ENCODE measurements around the gene TMEM181.
"Not testable (repeated sequence)": the region's sequence is repeated elsewhere in the genome, so short reads cannot be mapped to it uniquely, and the experiment has no call there.

The TMEM181 gene

DNA sequence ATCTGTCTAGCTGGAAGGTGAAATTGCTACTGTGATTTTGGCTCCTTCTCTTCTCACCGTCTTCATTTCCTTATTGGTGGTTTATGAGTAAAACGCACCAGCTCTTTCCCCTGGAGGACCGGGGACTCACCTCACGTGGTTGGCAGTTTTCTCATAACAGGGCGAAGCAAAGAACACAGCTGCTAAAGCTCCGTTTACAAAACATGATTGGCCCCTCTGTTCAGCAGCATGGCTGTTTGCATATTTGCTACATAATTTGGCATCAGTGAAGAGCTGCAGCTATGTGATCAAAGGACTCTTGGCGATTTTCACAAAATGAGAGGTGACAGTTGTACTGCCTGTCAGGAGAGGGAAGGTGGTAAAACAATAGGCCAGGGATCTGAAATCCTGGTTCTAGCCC, 20.5 kb upstream of the TMEM181 start:
- no peak for DNase-seq

DNA sequence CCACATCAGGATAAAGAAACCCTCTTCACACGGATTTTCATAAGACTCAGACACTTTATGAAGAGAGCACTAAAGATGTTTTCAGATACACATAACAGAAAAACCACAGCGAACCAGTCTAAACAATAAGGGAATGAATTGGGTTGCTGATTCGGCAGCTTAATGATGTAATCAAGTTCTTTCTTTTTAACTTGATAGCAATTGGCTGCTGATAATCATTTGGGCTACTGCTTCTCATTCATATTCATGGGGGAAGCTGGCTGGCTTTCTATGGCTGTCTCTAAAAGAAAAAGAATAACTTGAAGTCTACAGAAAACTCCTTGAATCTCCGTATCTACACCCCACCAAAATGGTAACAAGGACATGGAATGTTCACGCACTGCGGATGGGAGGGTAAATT, 20.0 kb upstream of the TMEM181 start:
- no peak for DNase-seq

DNA sequence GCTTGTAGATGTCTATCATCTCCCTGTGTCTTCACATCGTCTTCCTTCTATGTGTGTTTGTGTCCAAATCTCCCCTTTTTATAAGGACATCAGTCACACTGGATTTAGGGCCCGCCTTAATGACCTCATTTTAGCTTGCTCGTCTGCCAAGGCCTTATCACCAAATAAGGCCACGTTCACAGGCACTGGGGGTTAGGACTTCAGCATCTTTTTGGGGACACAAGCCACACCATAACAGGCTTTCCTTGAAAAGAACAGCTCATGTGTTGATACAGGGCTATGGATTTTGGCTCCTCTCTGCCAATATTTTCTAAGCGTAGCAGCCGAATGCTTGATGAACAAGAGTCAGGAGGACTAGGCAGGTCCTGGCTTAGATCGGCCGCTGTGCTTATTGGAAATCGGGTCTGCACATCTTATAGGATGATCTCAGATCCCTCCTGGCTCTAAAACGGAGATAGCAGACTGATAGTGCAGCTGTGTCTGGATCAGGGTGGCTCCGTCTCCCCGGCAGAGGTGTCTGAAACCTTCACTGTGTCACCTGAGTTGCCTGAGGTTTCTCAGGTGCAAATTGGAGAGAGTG, 16.2 kb upstream of the TMEM181 start:
- DNase-seq: no peak

DNA sequence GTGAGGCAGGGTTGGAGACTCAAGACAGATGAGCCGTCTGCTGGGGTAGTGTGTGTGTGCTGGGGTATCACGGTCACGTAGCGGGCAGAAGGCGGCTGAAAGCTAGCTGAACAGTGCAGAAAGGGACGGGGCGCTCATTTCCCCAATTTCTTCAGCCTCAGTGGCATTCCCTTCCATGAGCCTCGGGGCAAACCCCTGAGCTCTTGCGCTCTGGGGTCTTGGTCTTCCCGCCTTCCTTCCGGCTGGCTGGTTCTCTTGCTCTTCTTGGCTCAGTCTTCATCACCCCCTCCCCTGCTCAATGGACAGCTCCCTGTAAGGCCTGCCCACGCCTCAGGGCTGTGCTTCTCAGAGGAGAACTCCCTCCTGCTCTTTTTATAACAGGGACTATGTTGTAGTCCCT, 15.5 kb upstream of the TMEM181 start:
- no peak for DNase-seq

DNA sequence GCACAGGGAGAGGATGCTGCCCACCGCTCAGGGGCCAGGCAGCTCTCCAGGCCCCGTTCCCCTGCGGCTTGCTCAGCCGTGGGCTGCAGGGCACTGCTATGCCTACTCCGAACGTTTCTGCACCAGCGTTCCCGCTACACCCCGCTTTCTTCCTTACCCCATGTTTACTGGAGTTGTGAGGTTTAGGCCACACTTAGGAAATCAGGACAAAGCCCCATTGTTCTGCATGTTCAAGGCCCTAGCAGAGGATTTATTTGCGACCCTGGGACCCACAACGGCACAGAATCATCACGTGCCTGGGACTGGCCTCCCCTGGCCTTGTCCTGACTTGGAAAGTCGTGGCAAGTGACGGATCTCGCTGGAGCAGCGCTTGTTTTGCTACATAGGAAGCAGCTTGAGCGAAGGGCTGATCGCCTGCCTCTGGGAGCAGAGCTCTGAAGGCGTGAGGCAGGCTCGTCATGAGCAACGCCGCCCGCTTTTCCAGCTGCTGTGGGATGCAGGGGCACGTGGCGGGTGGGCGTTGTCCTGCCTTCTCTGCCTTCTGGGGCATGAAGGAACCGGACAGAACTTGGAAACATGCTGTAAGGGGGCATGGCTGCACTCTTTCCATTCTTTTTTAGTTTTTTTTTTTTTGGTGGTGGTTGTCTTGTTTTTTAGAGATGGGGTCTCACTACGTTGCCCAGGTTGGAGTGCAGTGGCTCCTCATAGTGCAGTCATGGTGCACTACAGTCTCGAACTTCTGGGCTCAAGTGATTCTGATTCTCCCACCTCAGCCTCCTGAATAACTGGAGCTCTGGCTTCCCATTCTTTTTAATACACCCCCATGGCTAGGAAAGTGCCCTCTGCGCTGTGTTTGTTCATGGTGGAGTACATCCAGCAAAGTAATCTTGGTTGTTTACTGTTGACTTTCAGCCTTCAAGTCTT, 14.6 kb upstream of the TMEM181 start:
- DNase-seq: no peak

DNA sequence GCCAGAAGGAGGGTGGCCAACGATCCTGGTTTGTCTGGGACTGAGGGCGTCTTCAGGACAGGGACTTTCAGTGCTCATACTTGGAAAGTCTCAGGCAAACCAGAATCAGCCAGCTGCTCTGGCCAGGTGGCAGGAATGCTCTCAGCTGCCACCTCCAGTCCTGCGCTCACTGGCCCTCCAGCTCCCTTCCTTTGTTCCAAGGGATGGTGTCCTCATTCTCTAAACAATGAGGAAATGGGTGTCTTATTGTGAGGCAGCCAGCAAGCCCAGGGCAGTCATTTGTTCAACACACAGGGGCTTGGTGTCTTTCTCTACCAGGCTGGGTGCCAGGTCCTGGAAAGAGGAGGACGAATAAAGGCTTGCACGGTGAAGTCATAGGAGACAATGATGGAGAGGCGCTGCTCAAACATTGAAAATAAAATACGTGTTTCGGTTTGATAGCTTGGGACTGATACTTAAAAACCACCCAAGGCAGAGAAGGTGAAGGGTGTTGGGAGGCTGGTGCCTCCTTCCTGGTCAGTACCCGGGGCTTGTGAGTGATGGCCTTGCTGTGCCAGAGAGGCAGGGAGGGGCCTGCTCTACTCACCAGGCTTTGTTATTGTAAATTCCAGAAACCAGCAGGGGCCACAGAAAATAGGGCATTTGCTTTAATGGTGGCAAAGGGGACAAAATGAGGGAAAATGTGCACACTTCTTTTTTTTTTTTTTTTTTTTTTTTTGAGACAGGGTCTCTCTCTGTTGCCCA, 11.3 kb upstream of the TMEM181 start:
- DNase-seq: peak in 1 of 2 experiments; percentile 29

DNA sequence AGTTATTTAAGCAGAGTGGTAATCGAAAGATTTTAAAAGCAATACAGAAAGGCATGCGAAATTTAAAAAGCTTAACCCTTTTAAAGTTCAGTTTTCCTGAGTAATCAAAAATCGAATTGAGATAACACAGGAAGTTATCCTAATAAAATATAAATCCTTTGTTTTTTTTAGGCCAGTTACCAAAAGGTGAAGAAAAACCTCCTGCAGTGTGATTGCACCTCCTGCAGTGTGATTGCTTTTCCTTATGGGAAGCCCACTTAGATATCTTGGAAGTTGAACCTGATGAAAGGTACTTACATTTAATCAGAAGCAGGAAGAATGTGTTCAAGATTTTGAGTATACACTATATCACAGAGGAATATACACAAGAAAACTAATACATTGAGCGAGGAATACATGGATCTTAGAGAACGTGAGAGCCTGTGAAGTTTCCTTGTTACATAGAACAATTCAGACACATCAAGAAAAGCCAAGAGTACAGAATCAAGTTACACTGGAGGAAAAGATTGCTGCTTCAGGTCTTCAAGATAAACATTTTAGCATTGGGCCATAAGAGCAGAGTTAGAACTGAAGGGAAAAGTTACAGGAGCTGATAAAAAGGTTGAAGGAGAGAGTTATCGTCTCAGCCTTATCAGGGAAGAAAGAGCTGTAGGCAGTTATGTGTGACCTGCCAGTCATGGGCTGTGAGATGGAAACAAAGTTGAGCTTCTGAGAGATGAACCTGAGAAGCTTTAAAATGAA, 7.7 kb upstream of the TMEM181 start:
- DNase-seq: no peak

DNA sequence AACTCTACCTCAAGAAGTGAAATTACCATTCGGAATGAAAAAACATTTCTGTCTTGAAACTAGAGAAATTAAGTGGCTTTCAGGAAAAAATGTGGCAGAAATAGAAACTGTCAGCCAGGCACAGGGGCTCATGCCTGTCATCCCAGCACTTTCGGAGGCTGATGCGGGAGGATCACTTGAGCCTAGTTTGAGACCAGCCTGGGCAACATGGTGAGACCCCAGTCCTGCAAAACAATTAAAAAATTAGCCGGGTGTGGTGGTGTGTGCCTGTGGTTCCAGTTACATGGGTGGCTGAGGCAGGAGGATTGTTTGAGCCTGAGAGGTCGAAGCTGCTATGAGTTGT, 7.1 kb upstream of the TMEM181 start:
- no peak for DNase-seq

DNA sequence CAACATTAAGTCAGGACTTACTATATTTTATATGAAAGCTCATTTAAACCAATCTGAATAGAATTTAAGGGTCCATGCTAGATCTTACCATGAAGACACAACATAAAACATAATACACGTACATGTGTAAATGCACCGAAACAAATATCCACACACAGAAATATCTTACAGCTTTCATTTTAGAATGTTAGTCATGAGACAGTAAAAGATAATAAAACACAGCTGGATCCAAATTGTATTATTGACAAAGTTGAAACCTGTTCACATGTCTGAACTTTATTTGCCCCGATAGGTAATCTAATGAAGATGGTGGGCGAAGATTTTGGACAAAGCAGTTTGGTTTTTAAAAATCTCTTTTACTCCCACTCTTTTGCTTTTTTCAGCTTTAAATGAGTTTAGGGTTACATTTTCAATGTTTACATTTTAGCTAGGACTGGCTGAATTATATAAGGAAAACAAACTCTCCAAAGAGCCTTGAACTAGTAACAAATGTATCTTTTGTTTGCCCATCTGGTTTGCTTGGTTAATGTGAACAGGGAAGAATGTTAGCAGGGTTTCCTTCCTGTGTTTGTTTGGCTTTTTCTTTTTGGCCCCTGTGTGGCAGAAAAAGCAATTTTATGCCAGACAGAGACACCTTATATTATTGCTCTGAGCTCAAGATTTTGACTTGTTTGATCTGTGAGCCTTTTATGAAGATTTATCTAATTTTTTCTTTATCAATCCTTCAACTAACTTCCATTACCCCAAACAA, 5.1 kb upstream of the TMEM181 start:
- no peak for DNase-seq

DNA sequence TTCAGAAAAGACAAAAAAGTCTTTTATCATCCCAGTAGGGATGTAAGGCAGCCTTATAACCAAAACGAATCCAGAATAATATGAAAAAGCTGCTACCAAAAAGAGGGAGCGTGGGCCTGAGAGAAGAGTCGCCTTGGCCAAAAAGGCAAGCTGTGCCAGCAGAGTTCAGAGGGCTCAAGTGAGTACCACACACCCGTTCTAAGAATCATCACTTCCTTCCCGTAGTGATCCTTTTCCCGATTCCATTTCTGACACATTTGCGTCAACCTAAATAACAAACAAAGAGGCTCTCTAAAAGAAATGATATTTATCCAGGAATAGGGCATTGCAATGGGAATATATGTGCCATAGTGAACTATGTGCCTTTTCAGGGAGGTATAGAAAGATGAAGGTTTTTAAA, 3.8 kb upstream of the TMEM181 start:
- no peak for DNase-seq

DNA sequence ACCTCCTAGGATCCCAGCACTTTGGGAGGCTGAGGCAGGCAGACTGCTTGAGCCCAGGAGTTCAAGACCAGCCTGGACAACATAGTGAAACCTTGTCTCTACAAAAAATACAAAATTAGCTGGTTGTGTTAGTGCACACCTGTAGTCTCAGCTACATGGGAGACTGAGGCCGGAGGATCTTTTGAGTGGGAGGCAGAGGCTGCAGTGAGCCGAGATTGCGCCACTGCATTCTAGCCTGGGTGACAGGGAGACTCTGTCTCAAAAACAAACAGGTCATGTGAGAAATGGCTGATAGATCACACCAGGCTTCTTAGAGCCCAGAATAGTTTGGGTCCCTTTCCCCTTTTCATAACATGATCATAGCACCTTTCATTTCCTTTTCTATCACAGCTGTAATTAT, 2.8 kb upstream of the TMEM181 start:
- DNase-seq: not testable (repeated sequence)

DNA sequence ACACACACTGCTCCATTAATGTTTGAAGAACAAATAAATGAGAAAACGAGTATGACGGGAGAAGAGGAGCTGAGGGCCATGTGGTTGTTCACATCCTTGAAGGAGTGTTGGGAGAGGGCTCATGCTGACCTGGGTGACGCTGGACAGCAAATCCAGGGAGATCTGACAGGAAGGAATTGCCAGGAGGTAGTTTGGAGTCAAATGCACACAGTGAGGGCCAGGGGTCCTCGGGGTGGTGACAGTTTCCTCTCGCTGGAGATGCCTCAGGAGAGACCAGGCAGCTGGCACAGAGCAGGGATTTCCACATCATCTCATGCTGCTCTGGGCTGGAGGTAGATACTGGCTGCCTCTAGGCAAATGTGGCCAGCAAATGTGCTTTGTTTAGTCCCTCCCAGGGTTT, 2.0 kb upstream of the TMEM181 start:
- DNase-seq: no peak

DNA sequence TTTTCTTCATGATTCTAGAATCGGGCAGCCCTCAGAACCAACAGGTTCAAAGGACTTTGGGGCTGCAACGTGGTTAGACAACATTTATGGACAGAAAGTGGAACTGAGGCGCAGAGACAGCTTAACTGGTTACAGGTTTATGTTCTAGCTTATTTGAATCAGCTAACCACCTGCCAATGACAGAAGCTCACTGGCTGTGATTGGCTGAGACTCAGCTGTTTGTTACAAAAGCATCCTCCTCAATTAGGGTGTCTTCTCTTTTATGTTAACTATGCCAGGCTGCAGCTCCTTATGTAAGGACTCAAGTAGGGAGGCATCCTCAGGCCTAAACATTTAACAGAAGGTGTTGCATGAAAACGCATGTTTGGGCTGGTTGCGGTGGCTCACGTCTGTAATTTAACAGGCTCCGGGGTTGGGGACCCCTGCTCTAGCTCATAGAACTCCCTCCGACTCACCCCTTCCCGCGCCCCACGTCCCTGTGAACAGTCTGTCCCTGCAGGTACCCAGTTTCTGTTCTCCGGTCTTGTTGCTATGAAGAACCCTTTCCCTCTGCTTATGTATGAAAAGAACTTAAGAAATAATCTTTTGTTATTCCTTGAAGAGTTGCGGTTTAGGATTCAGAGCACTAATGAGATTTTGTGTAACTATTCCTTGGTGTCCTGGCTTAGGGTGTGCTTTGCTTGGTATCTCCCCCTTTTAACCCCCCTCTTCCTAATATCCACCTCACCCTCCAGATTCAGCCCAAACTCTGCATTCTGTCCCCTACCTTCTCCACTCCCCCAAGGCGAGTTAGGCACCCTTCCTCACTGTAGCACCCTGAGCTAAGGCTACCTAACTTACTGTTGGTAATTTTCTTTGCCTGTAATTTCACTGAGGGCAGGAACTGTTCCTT, 1.2 kb upstream of the TMEM181 start:
- DNase-seq: no peak

DNA sequence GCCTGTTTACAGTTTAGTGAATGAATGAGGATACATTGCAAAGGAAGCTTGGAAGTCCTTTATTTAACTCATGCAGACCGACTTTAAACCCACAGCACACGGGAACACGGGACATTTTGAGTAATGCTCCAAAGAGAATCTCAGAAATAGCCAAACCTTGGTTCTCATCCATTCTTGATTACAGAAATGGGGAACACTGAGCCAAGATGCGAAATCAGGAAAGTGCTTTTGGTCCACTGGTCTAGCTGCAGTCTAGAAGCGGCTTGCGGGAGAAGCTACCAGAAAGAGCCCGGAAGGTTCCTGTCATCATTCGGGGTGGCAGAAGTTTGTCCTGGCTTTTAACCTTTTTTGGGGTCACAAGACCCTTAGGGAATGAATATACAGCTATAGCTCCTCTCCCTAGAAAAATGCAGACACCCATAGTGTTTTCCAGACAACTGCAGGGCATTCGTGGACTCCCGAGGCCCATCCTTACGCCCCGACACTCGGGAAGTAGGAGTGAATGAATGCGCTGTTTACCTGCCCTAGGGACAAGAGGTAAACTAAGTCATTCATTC, 475 bp upstream of the TMEM181 start:
- no peak for DNase-seq

DNA sequence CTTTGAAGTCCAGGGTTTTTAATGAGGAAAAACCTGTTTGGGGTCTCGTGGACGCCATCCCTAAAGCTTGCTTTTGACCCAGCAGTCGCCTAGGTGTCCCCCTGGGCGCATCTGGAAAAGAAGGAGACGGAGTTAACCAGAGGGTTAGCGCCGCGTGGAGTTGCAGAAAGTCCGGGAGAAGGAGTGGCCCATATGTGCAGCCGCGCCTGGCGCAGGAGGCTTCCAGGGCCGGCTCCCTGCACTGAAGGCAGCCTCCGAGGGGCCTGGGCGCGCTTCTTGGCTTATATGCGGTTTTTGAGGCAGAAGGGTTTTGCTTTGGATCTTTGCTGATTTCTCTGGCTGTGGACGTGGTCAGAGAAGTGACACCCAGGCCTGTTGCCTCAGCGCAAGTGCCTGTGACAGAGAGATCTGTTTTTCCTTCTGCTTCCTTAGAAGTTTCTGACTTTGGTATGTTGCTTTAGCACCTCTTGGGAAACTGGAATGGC, 987 bp downstream of the TMEM181 start:
- DNase-seq: peak in 1 of 2 experiments; percentile 51

DNA sequence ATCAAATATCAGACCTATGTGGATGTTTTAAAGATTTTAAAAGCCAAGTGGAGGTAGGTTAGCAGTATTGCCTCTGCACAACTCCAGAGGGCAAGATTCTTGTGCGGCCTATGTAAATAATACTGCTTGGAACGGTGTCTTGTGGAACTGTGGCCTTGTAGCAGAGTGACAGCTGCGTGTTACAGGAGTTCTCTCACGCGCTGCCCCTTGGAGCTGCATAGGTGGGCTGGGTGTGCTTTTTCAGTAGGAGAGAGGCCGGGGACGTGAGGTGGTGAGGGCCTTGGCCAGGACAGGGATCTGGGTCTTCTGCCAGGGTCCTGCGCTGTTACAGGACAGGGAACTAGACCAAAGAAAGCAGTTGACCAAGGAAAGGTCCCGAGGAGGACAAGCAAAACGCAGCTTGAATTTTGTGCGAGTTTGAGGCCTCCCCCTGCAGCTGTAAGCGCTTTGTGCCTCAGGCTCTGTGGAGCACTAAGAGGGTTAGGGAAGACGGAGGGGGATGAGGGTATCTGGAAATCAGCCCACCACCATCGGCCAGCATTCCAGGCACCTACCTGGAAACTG, 1.5 kb downstream of the TMEM181 start:
- DNase-seq: no peak

DNA sequence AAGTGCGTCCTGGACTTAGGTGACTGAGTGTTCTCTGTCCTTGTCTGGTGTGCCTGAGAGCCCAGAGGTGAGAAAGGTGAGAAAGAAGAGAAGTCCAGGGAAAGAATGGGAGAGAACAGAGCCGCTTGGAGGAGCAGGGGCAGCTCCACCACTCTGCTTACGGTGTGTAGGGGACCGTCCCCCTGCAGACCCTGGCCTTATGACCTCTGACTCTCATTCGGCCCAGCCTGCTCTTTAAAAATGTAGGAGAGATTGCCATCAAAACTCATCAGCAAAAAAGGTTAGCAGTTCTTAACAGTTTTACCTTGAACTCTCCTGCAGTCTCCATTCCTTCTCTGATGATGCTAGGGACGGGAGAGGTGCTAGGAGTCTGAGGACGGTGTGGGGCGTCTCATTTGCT, 2.0 kb downstream of the TMEM181 start:
- no peak for DNase-seq

DNA sequence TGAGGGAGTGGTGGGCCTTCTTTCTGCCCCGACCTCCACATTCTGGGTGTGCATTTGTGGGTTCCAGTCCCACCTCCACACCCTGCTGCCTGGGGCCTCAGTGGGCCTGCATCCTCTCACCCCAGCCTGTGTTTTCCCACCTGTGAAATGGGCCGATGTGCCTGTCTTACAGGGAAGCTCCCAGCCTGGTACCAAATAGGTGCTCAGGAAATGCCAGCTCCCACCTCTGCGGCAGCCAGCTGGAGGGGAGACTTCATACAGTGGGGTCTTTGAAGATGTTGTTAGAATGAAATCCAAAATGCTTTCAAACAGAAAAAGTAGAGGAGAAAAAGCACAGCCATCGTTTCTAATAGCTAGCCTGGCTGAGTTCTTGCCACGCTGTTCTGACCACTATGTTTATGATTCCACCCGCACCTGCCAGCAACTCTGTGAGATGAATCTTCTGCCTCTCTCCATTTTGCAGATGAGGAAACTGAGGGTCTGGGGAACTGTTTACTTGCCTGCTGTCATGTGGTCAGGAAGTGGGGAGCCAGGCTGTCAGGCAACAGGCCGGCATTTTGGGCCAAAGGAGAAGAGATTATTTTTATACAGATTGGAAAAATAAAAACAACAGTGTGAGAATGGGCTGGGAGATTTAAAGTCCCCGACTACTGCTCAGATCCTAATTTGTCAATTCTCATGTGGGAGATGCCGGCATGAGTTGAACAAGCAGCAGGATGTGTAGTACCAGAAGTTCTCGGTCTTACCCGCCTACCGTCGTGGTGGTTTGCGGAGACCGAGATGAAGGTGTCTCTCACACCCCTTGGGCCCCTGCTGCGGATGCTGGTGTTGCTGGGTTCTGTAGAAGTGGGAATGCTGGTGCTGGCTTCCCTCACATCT, 4.6 kb downstream of the TMEM181 start:
- DNase-seq: no peak

DNA sequence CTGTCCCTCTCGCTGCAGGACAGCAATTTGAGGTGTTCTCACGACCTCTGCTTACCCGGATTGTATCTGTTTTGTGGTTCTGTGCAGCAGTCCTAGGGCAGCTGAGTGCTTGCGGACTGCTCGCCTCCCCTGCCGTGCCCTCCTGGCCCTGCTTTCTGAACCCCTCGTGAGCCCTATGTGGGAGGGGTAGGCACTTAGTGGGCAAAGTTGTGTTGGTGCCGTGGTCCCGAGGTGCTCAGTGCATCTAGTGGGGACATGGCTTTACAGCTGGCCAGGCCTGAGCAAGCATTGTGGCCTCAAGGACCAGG, 5.2 kb downstream of the TMEM181 start:
- no peak for DNase-seq

Measured in NCI-H524 (cell line).